ENCODE measurements around the gene MPZL3.

MPZL3 gene

DNA sequence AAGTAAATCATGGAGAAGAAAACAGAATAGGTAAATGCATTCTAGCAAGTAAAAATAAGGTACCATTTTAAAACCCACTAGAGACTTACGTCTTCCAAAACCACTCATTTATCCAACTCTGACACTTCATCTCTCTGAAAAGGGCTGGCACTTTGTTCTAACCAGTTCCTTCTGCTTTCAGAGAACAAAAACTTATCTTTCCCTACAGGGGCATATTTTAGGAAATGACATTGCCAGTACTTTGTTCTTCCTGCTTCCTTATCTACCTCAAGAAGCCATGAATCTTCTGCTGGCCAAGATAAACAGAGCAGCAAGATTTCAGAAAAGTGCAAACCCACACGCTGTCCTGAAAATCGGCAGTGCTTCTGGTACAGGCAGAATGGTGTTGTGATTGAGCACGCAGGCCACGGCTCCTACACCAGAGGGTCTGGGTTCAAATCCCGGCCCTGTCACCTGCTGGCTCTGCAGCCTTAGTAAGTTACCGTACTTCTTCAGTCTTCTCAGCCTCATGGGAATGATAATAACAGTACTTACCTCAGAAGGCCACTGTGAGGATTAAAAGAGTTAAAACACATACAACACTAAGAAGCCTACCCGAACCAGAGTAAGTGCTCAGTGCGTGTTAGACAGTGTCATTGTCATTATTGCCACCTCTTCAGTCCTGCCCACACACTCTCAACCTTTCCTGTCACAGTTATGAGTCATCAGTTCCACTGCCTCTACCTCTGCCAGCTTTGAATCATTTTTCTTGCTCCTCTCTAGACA is 11.0 kb downstream of the MPZL3 start:
- TF ChIP-seq ZFX (IDR thresholded peaks at IDR 0.05; ENCODE audit: borderline replicate concordance): no peak
- TF ChIP-seq, protein P1, sequence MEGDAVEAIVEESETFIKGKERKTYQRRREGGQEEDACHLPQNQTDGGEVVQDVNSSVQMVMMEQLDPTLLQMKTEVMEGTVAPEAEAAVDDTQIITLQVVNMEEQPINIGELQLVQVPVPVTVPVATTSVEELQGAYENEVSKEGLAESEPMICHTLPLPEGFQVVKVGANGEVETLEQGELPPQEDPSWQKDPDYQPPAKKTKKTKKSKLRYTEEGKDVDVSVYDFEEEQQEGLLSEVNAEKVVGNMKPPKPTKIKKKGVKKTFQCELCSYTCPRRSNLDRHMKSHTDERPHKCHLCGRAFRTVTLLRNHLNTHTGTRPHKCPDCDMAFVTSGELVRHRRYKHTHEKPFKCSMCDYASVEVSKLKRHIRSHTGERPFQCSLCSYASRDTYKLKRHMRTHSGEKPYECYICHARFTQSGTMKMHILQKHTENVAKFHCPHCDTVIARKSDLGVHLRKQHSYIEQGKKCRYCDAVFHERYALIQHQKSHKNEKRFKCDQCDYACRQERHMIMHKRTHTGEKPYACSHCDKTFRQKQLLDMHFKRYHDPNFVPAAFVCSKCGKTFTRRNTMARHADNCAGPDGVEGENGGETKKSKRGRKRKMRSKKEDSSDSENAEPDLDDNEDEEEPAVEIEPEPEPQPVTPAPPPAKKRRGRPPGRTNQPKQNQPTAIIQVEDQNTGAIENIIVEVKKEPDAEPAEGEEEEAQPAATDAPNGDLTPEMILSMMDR (IDR thresholded peaks at IDR 0.05): no peak
- H3K27ac ChIP-seq: 0 out of 2 replicates have a peak overlapping the region, but pooled peaks have one; percentile 17

DNA sequence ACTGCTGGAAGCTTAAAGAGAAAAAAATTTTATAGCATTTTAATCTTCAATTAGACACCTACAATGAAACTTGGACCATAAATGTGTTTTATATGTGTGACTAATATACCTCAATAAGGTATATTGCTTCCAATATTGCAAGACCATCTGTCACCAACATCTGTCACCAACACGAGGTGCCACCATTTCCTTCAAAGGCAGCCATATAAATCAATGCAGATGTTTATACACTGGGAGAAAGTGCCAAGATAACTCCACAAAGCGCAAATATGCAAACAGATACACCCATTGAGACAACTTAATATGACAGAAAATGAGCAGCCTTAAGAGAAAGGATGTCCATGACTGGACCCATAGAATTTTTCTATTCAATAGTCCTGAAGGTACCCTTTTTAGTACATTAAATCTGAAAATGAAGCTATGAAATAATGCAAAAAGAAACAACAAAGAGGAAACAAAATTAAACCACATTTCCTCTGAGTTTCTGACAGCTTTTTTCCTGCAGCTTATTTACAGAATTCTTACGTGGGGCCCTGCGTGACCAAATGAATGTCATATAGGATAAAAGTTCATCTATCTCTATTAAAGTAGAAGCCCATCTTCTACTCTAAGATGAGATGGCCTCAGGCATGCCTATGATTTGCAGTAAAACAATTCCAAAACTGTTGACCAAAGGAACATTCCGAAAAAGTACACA is 12.5 kb downstream of the MPZL3 start:
- no peak overlapping the region for H3K27ac ChIP-seq

DNA sequence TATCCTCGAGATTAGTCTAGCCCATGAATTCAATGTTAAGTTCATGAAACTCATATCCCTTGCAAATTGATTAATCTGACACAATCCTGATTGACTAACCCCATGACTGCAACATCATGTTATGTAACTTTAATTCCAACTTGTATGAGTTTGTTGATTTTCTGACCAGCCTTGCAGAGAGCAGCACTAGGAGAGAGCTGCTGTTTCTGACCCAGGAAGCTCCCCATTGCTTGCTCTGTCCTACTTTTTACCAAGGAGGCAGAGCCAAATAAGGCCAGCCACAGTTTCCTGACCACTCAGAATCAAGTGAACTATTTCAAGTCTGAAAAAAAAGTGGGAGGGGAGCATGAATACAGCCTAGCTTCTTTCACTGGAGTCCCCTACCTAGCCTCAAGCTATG is 13.2 kb downstream of the MPZL3 start:
- no peak overlapping the region for H3K27ac ChIP-seq
- TF ChIP-seq, protein P1 (IDR thresholded peaks at IDR 0.05): no peak
- TF ChIP-seq ZFX (IDR thresholded peaks at IDR 0.05; ENCODE audit: borderline replicate concordance): no peak

More for the DNA sequence above, 12.5 kb downstream of the MPZL3 start:
- TF ChIP-seq ZFX (IDR thresholded peaks at IDR 0.05; ENCODE audit: borderline replicate concordance): no peak
- TF ChIP-seq, protein P1 (IDR thresholded peaks at IDR 0.05): no peak

DNA sequence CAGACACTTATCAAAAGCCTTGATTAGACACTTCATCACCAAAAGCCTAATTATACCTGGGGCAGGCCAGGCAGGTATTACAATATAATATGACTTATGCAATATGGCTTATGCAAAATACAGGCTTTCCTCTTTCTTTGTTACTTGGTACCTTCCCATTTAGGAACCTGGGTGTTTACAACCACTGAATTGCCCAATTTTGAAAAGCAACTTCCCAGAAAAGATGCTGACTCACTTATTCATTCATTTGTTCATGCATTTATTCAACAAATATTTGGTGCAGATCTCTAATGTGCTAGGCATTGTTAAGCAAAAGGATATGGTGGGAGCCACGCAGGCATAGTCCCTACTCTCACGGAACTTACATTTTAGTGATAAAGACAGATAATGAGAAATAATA is 13.7 kb downstream of the MPZL3 start:
- TF ChIP-seq, protein P1 (IDR thresholded peaks at IDR 0.05): no peak
- TF ChIP-seq ZFX (IDR thresholded peaks at IDR 0.05; ENCODE audit: borderline replicate concordance): no peak
- H3K27ac ChIP-seq: no peak overlapping the region

DNA sequence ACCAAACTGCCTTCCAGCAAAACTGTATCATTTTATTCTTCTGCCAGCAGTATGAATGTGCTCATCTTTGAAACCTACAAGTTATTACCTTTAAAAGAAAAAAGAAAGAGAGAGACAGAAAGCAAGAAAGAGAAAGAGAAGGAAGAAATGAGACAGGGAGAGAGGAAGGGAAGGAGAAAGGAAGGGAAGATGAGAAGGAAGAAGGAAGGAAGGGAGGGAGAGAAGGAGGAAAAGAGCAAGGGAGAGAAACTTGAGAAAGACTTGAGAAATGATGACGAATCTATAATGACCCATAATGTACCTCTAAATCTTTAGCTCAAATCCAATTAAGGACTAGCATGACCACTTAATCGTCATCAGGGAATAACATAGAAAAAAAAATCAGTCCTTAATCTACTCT is 16.0 kb downstream of the MPZL3 start:
- no peak overlapping the region for H3K27ac ChIP-seq
- TF ChIP-seq, protein P1 (IDR thresholded peaks at IDR 0.05): no peak
- no peak for TF ChIP-seq ZFX (IDR thresholded peaks at IDR 0.05; ENCODE audit: borderline replicate concordance)

DNA sequence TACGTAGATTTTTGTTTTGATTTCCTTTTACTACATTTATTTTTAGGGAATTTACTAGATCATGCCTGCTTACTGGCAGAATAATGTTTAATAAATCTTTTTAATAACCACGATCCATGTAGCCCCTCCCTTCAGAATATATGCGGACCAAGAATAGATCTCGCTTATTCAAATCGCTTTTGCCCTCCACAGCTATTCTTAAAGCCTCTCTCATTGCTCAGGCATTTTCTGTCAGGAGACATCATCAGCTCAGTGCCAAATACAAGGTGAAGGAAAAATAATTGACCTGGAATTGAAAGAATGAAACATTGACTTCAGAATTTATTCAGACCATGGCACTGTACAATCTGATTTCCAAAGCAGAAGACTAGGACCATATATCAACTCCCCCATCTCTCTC is 17.3 kb downstream of the MPZL3 start:
- H3K27ac ChIP-seq: no peak overlapping the region
- TF ChIP-seq, protein P1 (IDR thresholded peaks at IDR 0.05): no peak
- TF ChIP-seq ZFX (IDR thresholded peaks at IDR 0.05; ENCODE audit: borderline replicate concordance): no peak

DNA sequence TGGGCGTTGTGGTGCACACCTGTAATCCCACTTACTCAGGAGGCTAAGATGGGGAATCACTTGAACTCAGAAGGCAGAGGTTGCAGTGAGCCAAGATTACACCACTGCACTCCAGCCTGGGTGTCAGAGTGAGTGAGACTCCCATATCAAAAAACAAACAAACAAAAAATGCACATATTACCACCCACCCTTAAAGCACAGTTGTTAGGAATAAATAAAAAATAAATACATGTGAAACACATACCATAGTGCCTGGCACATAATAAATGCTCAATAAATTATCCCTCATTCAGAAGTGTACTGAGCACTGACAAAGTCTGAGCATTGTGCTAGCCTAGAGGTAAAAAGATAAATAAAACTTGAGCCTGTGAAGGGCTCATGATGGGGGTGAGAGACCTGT is 18.3 kb downstream of the MPZL3 start:
- H3K27ac ChIP-seq: no peak overlapping the region
- no peak for TF ChIP-seq ZFX (IDR thresholded peaks at IDR 0.05; ENCODE audit: borderline replicate concordance)
- TF ChIP-seq, protein P1 (IDR thresholded peaks at IDR 0.05): no peak
